Heart left ventricle (tissue), 13 donors: ENCODE data around the gene GPR180.

Experiments used
- POLR2A ChIP-seq, 2 donors: fragments of 450-650 bp; IDR thresholded peaks; one replicate each; pipeline ENCODE4 v1.6.1; 2017; ENCODE audit warnings: antibody characterized with exemption in 2 of 2, mild to moderate bottlenecking in 2 of 2, moderate library complexity in 2 of 2
- TF ChIP-seq, protein P1 (sequence below), 12 donors: fragments of 200-600 bp; sonication (generic) in 4 of 12; IDR thresholded peaks; one replicate each; pipeline versions ENCODE4 v1.5.0 to v1.8.0; 2018 to 2022; ENCODE audit warnings: antibody characterized with exemption in 12 of 12, mild to moderate bottlenecking in 5 of 12
- donor health status: ischemic (EF 13 %, LVEDD 7.1; RV severe dilation, severe dysfunction).
- donor health status: DM: no; HTN: yes; CAD: no.
- donor health status: DM: no; HTN: no; CAD: no.
- donor health status: ischemic (EF 25% LVEDD 6.9; RV normal size, moderate dysfunction).
- donor health status: ischemic (EF 25% LVEDD 5.7; RV mildly dilated, moderate dysfunction).
- donor health status: ischemic (EF 35%, LVEDD 5.7; RV mildly dilated, moderate dysfunction).
- donor health status: nonischemic (EF 11% LVEDD 7.7; RV severe dilation, severe dysfunction).
- donor health status: DM: yes; HTN: yes; CAD: no.
- donor health status: PGD.
- donor health status: ischemic (EF 29% LVEDD 5.4; RV normal size, mild dysfunction).
- donor health status: nonischemic (EF 23%, LVEDD 6.1; RV moderate dilation, normal function).

GRCh38 chr13:94640721-94641120 lies 39.1 kb downstream of the GPR180 start:
- TF ChIP-seq, protein P1, sequence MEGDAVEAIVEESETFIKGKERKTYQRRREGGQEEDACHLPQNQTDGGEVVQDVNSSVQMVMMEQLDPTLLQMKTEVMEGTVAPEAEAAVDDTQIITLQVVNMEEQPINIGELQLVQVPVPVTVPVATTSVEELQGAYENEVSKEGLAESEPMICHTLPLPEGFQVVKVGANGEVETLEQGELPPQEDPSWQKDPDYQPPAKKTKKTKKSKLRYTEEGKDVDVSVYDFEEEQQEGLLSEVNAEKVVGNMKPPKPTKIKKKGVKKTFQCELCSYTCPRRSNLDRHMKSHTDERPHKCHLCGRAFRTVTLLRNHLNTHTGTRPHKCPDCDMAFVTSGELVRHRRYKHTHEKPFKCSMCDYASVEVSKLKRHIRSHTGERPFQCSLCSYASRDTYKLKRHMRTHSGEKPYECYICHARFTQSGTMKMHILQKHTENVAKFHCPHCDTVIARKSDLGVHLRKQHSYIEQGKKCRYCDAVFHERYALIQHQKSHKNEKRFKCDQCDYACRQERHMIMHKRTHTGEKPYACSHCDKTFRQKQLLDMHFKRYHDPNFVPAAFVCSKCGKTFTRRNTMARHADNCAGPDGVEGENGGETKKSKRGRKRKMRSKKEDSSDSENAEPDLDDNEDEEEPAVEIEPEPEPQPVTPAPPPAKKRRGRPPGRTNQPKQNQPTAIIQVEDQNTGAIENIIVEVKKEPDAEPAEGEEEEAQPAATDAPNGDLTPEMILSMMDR (IDR thresholded peaks at IDR 0.05), result no peak
- TF ChIP-seq POLR2A (IDR thresholded peaks at IDR 0.05), result no peak
